GM18519 (cell line): ENCODE results near the gene ABHD12.

Experiments
- ATAC-seq: cut with Tn5 transposase; IDR thresholded peaks from one replicate; pipeline ENCODE4 v1.9.1; 2021; ENCODE audit warnings: mild to moderate bottlenecking, moderate library complexity; ENCODE audit not compliant: unreplicated experiment, low FRiP score

Gene ABHD12

GRCh38 chr20:25382704-25383370 is 7.8 kb downstream of the ABHD12 start:
- no peak for ATAC-seq

GRCh38 chr20:25380945-25381614 is 9.6 kb downstream of the ABHD12 start:
- ATAC-seq, result no peak

GRCh38 chr20:25378884-25379733 is 11.5 kb downstream of the ABHD12 start:
- ATAC-seq, result no peak

GRCh38 chr20:25378189-25378883 is 12.3 kb downstream of the ABHD12 start:
- ATAC-seq, result no peak

- no peak for ATAC-seq
Measured at GRCh38 chr20:25376886-25377285, 13.7 kb downstream of the ABHD12 start.

GRCh38 chr20:25376236-25376635 is 14.4 kb downstream of the ABHD12 start:
- ATAC-seq, result no peak

- ATAC-seq, result no peak
Measured at GRCh38 chr20:25374842-25375241, 15.8 kb downstream of the ABHD12 start.

GRCh38 chr20:25372584-25373336 is 17.9 kb downstream of the ABHD12 start:
- ATAC-seq, result no peak

GRCh38 chr20:25369971-25370370 is 20.7 kb downstream of the ABHD12 start:
- no peak for ATAC-seq

GRCh38 chr20:25369529-25369928 is 21.1 kb downstream of the ABHD12 start:
- ATAC-seq, result no peak

GRCh38 chr20:25368976-25369375 is 21.7 kb downstream of the ABHD12 start:
- no peak for ATAC-seq

GRCh38 chr20:25368526-25368925 is 22.1 kb downstream of the ABHD12 start:
- no peak for ATAC-seq

- no peak for ATAC-seq
Measured at GRCh38 chr20:25364879-25365699, 25.5 kb downstream of the ABHD12 start.

GRCh38 chr20:25364180-25364788 is 26.4 kb downstream of the ABHD12 start:
- no peak for ATAC-seq

- no peak for ATAC-seq
Measured at GRCh38 chr20:25361287-25361683, 29.4 kb downstream of the ABHD12 start.

- ATAC-seq, result no peak
Measured at GRCh38 chr20:25360631-25361286, 29.9 kb downstream of the ABHD12 start.

- no peak for ATAC-seq
Measured at GRCh38 chr20:25356271-25356933, 34.2 kb downstream of the ABHD12 start.

GRCh38 chr20:25355866-25356265 is 34.8 kb downstream of the ABHD12 start:
- no peak for ATAC-seq
